Naive thymus-derived CD4-positive, alpha-beta T cell (primary cell): ENCODE measurements around the gene HHATL. TPM values are rescaled to one million over a fixed set of nuclear protein-coding genes. Genes with fewer than 3 reads are reported as not detected.

Experiments used
- ATAC-seq: fragments of 150-1000 bp; cut with Tn5 transposase; 2 replicates; pipeline ENCODE4 v1.10.0; 2021; ENCODE audit warnings: mild to moderate bottlenecking, moderate library complexity
- CTCF ChIA-PET: fragments of 350-600 bp; sonication (Branson Sonifier 250); formaldehyde crosslinking; loops from one replicate; lab custom pipeline; 2021; ENCODE audit warnings: antibody characterized with exemption; lab: Charles Lee
- POLR2A ChIA-PET: fragments of 350-600 bp; sonication (Branson Sonifier 250); formaldehyde crosslinking; loops from one replicate; lab custom pipeline; 2021; ENCODE audit warnings: antibody characterized with exemption, inconsistent platforms; lab: Charles Lee
- DNase-seq, 9 donors: peaks; one replicate each; pipeline versions ENCODE4 v3.0.0 to v3.0.0-alpha.2; 2020 to 2022; ENCODE audit warnings: mixed read lengths in 1 of 9
- H3K27ac ChIP-seq: one replicate; pipeline ENCODE4 v1.7.0; 2013; ENCODE audit warnings: mild to moderate bottlenecking, low read depth, low read length, moderate library complexity
- H3K27me3 ChIP-seq, 2 donors: one replicate each; pipeline ENCODE4 v1.7.0; 2013; ENCODE audit warnings: low read length in 2 of 2, mild to moderate bottlenecking in 2 of 2, moderate library complexity in 2 of 2; ENCODE audit not compliant: control insufficient read depth in 2 of 2, insufficient read depth in 2 of 2
- H3K36me3 ChIP-seq, 3 experiments: 1 replicate in 2 of 3; 2 replicates in 1 of 3; pipeline ENCODE4 v1.7.0; 2013; ENCODE audit warnings: low read length in 3 of 3, mild to moderate bottlenecking in 3 of 3, moderate library complexity in 1 of 3; ENCODE audit not compliant: insufficient read depth in 3 of 3, control insufficient read depth in 2 of 3
- H3K4me1 ChIP-seq, 2 donors: one replicate each; pipeline ENCODE4 v1.7.0; 2013; ENCODE audit warnings: low read length in 2 of 2, mild to moderate bottlenecking in 2 of 2, moderate library complexity in 1 of 2; ENCODE audit not compliant: control insufficient read depth in 2 of 2, insufficient read depth in 2 of 2
- H3K4me3 ChIP-seq: 2 replicates; pipeline ENCODE4 v1.7.0; 2013; ENCODE audit warnings: mild to moderate bottlenecking, low read length
- H3K9me3 ChIP-seq, 3 experiments: 1 replicate in 2 of 3; 2 replicates in 1 of 3; pipeline ENCODE4 v1.7.0; 2013; ENCODE audit warnings: low read length in 3 of 3; ENCODE audit not compliant: control insufficient read depth in 2 of 3
- H3K27ac Mint-ChIP-seq, 9 donors: one replicate each; pipeline ENCODE4 v1.8.0; 2020 to 2022; ENCODE audit warnings: mixed read lengths in 9 of 9, mild to moderate bottlenecking in 8 of 9, moderate library complexity in 5 of 9, inconsistent platforms in 2 of 9
- H3K27me3 Mint-ChIP-seq, 5 donors: one replicate each; pipeline ENCODE4 v1.8.0; 2021 to 2022; ENCODE audit warnings: mixed read lengths in 5 of 5, mild to moderate bottlenecking in 1 of 5
- H3K36me3 Mint-ChIP-seq, 5 donors: one replicate each; pipeline ENCODE4 v1.8.0; 2020 to 2022; ENCODE audit warnings: mixed read lengths in 5 of 5, mild to moderate bottlenecking in 3 of 5, inconsistent platforms in 1 of 5
- H3K4me1 Mint-ChIP-seq, 7 donors: one replicate each; pipeline ENCODE4 v1.8.0; 2020 to 2022; ENCODE audit warnings: mixed read lengths in 7 of 7, mild to moderate bottlenecking in 3 of 7, inconsistent platforms in 1 of 7
- H3K4me3 Mint-ChIP-seq, 10 donors: one replicate each; pipeline ENCODE4 v1.8.0; 2020 to 2022; ENCODE audit warnings: mild to moderate bottlenecking in 10 of 10, mixed read lengths in 10 of 10, moderate library complexity in 6 of 10, inconsistent platforms in 2 of 10
- H3K9me3 Mint-ChIP-seq, 11 donors: one replicate each; pipeline ENCODE4 v1.8.0; 2020 to 2022; ENCODE audit warnings: mixed read lengths in 11 of 11, mild to moderate bottlenecking in 4 of 11, inconsistent platforms in 1 of 11, moderate library complexity in 1 of 11
- intact Hi-C, 2 donors: fragments of 100-400 bp; cut with micrococcal nuclease; formaldehyde crosslinking; loops; one replicate each; pipeline ENCODE4 v1.15.1; 2023
- polyA plus RNA-seq, 2 donors: library from polyadenylated mRNA; unstranded; fragments of 300-500 nt; fragmentation: Illumina TruSeq; gene quantifications; one replicate each; pipeline ENCODE4 v1.2.3, GENCODE V29; 2021
- total RNA-seq, 6 experiments: library from RNA in 5 of 6; stranded (reverse) in 5 of 6; gene quantifications; 1 replicate in 5 of 6; 2 replicates in 1 of 6; pipeline ENCODE4 v1.2.3 and lab custom pipeline; 2021 to 2026

The HHATL gene
- total and polyA plus RNA-seq, 7 experiments from 2014 or later, result not detected

GRCh38 chr3:42735615-42736014 is 33.0 kb upstream of the HHATL start:
- CTCF ChIA-PET, result no interaction called here

GRCh38 chr3:42735019-42735418 is 32.4 kb upstream of the HHATL start:
- DNase-seq, result no peak
- no peaks in the 10 kb centered on the region for H3K36me3 Mint-ChIP-seq

More at GRCh38 chr3:42735615-42736014, 33.0 kb upstream of the HHATL start:
- no peaks in the 10 kb centered on the region for H3K4me1 Mint-ChIP-seq
- POLR2A ChIA-PET, result no interaction called here
- ATAC-seq (no peak), DNase-seq (no peak)
- intact Hi-C loops, result no loop called here
- Histone ChIP-seq H3K9me3 (no peaks in the 10 kb centered on the region), H3K36me3 (no peaks in the 10 kb centered on the region), H3K4me3 (no peak overlapping the region), H3K27me3 (no peaks in the 10 kb centered on the region), H3K27ac (no peak overlapping the region), H3K4me1 (no peaks in the 10 kb centered on the region)
- H3K27me3 Mint-ChIP-seq, result peaks cover 0 to 8% (median 0%) of the 10 kb centered on the region in 5 donors
- peaks cover 0 to 2% (median 0%) of the 10 kb centered on the region in 11 donors for H3K9me3 Mint-ChIP-seq
- no peak overlapping the region for H3K4me3 Mint-ChIP-seq
- no peak overlapping the region for H3K27ac Mint-ChIP-seq
- no peaks in the 10 kb centered on the region for H3K36me3 Mint-ChIP-seq

DNA sequence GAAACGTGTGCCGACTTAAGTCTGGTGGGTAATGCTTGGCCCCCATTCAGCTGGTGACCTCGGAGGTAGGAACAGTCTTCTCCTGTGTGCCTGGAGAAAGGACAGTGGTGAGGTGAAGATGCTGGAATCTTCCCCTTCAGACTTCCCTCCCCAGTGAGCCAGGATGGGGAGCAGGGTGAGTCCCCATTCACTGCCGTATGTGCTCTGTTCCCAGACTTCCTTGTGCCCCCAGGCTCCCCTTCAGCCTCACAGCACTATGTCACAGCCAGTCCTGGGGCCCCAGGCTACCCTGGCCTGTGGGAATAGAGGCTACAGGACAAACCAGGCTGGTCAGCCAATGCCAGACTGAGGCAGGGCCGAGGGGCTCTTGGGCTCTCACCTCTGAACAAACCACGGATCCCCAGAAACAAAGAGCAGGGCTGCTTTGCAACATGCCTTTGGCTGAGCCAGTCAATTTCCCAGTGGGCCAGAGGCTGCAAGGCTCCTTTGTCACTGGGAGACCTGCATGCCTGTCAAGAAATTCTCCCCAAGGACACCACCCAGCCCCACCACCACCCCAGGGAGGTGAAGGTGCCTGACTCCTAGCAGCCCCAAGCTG is 31.8 kb upstream of the HHATL start:
- Mint-ChIP-seq H3K27me3 (peaks cover 0 to 6% (median 0%) of the 10 kb centered on the region in 5 donors), H3K27ac (no peak overlapping the region), H3K9me3 (peaks cover 0 to 2% (median 0%) of the 10 kb centered on the region in 11 donors), H3K36me3 (no peaks in the 10 kb centered on the region), H3K4me3 (no peak overlapping the region), H3K4me1 (no peaks in the 10 kb centered on the region)
- Histone ChIP-seq H3K27me3 (no peaks in the 10 kb centered on the region), H3K4me1 (no peaks in the 10 kb centered on the region), H3K9me3 (no peaks in the 10 kb centered on the region), H3K36me3 (no peaks in the 10 kb centered on the region), H3K4me3 (no peak overlapping the region), H3K27ac (no peak overlapping the region)
- intact Hi-C loops, result no loop called here
- ATAC-seq (no peak), DNase-seq (peak in 1 of 9 donors; percentile 14)
- POLR2A ChIA-PET, result no interaction called here
- CTCF ChIA-PET, result interaction anchor here (1.6 kb wide), 1 partner anchor 13 kb away, joined by 4 read pairs; no protein-coding TSS in a partner anchor

More at GRCh38 chr3:42735019-42735418, 32.4 kb upstream of the HHATL start:
- H3K27ac Mint-ChIP-seq, result no peak overlapping the region
- no peak overlapping the region for H3K4me3 ChIP-seq
- no peak overlapping the region for H3K27ac ChIP-seq
- H3K4me3 Mint-ChIP-seq, result no peak overlapping the region
- H3K27me3 Mint-ChIP-seq, result peaks cover 0 to 8% (median 0%) of the 10 kb centered on the region in 5 donors
- intact Hi-C loops, result no loop called here
- H3K27me3 ChIP-seq, result no peaks in the 10 kb centered on the region
- no peak for ATAC-seq
- H3K9me3 ChIP-seq, result no peaks in the 10 kb centered on the region
- peaks cover 0 to 2% (median 0%) of the 10 kb centered on the region in 11 donors for H3K9me3 Mint-ChIP-seq
- POLR2A ChIA-PET, result no interaction called here
- CTCF ChIA-PET, result interaction anchor here (1.6 kb wide), 1 partner anchor 12 kb away, joined by 4 read pairs; no protein-coding TSS in a partner anchor
- H3K4me1 Mint-ChIP-seq, result no peaks in the 10 kb centered on the region
- H3K4me1 ChIP-seq, result no peaks in the 10 kb centered on the region
- H3K36me3 ChIP-seq, result no peaks in the 10 kb centered on the region

GRCh38 chr3:42733501-42734262 is 31.1 kb upstream of the HHATL start:
- Histone ChIP-seq H3K36me3 (no peaks in the 10 kb centered on the region), H3K4me3 (no peak overlapping the region), H3K4me1 (no peaks in the 10 kb centered on the region), H3K27ac (no peak overlapping the region), H3K27me3 (no peaks in the 10 kb centered on the region), H3K9me3 (no peaks in the 10 kb centered on the region)
- no peak for ATAC-seq
- H3K4me3 Mint-ChIP-seq, result no peak overlapping the region
- ChIA-PET POLR2A (no interaction called here), CTCF (interaction anchor here (1.6 kb wide), 1 partner anchor 14 kb away, joined by 4 read pairs; no protein-coding TSS in a partner anchor)
- H3K9me3 Mint-ChIP-seq, result peaks cover 0 to 2% (median 0%) of the 10 kb centered on the region in 11 donors
- intact Hi-C loops, result no loop called here
- H3K27ac Mint-ChIP-seq, result no peak overlapping the region
- DNase-seq, result peak in 1 of 9 donors; percentile 17
- H3K27me3 Mint-ChIP-seq, result peaks cover 0 to 6% (median 0%) of the 10 kb centered on the region in 5 donors
- no peaks in the 10 kb centered on the region for H3K36me3 Mint-ChIP-seq
- H3K4me1 Mint-ChIP-seq, result no peaks in the 10 kb centered on the region

GRCh38 chr3:42732829-42733459 is 30.3 kb upstream of the HHATL start:
- Mint-ChIP-seq H3K9me3 (peaks cover 0 to 2% (median 0%) of the 10 kb centered on the region in 11 donors), H3K36me3 (no peaks in the 10 kb centered on the region), H3K4me1 (no peaks in the 10 kb centered on the region), H3K27ac (no peak overlapping the region), H3K27me3 (peaks cover 0 to 6% (median 0%) of the 10 kb centered on the region in 5 donors), H3K4me3 (no peak overlapping the region)
- H3K9me3 ChIP-seq, result no peaks in the 10 kb centered on the region
- CTCF ChIA-PET, result no interaction called here
- intact Hi-C loops, result no loop called here
- DNase-seq (peak in 1 of 9 donors; percentile 8), ATAC-seq (no peak)
- POLR2A ChIA-PET, result no interaction called here
- no peak overlapping the region for H3K4me3 ChIP-seq
- H3K4me1 ChIP-seq, result no peaks in the 10 kb centered on the region
- no peaks in the 10 kb centered on the region for H3K36me3 ChIP-seq
- H3K27me3 ChIP-seq, result no peaks in the 10 kb centered on the region
- no peak overlapping the region for H3K27ac ChIP-seq

DNA sequence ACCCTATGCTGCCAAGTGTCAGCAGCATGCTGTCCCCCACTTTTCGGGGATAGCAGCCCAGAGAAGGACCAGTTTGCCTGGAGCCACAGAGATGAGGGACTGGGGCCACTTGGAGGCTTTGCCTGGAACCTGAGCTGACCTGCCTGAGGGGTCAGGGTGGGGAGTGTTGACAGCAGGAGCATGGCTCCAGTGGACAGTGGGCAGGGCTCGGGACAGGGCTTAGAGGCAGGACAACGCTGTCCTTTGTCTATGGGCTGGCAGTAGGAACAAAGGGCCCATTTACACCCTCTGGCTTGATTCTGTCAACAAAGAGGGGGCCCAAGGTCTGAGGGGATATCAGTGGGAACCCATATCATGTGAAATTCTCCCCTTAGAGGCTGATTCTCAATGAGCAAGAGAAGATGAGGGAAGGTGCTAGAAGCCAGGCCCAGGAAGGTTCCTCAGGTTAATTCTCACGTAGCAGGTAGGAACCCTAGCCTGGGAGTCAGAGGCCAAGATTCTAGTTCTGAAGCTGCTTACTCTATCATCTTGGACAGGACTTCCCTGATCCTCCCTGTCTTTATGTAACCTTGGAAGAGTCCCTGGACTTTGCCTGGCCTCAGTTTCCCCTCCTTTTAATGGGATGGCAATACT is 29.7 kb upstream of the HHATL start:
- Histone ChIP-seq H3K36me3 (no peaks in the 10 kb centered on the region), H3K27ac (no peak overlapping the region), H3K9me3 (no peaks in the 10 kb centered on the region), H3K27me3 (no peaks in the 10 kb centered on the region), H3K4me1 (no peaks in the 10 kb centered on the region), H3K4me3 (no peak overlapping the region)
- Mint-ChIP-seq H3K36me3 (no peaks in the 10 kb centered on the region), H3K27ac (no peak overlapping the region), H3K4me1 (no peaks in the 10 kb centered on the region), H3K27me3 (peaks cover 0 to 6% (median 0%) of the 10 kb centered on the region in 5 donors), H3K9me3 (peaks cover 0 to 2% (median 0%) of the 10 kb centered on the region in 11 donors), H3K4me3 (no peak overlapping the region)
- ATAC-seq, result no peak
- intact Hi-C loops, result no loop called here
- CTCF ChIA-PET, result no interaction called here
- POLR2A ChIA-PET, result no interaction called here
- peak in 1 of 9 donors; percentile 14 for DNase-seq
